ENCODE results near the gene MAP4K2. TPM values are rescaled to one million over a fixed set of nuclear protein-coding genes. Genes with fewer than 3 reads are reported as not detected.

Gene MAP4K2
- total RNA-seq, 3 donors from 2014 or later = 42.2 to 51.5 (median 43.7) TPM

GRCh38 chr11:64765851-64766665 lies 37.0 kb downstream of the MAP4K2 start:
- ATAC-seq (no peak), DNase-seq (no peak)
- Mint-ChIP-seq H3K27me3 (ENCODE audit: low read depth) (no peaks in the 10 kb centered on the region), H3K36me3 (ENCODE audit: insufficient read depth) (peaks cover 69% of the 10 kb centered on the region), H3K4me3 (no peak overlapping the region), H3K4me1 (ENCODE audit: low read depth) (peaks cover 88% of the 10 kb centered on the region), H3K9me3 (no peaks in the 10 kb centered on the region)

GRCh38 chr11:64765291-64765850 lies 37.6 kb downstream of the MAP4K2 start:
- DNase-seq (no peak), ATAC-seq (no peak)
- H3K27me3 Mint-ChIP-seq (ENCODE audit: low read depth) = no peaks in the 10 kb centered on the region
- peaks cover 67% of the 10 kb centered on the region for H3K36me3 Mint-ChIP-seq (ENCODE audit: insufficient read depth)
- peak overlapping the region; percentile 42 for H3K4me3 Mint-ChIP-seq
- peaks cover 89% of the 10 kb centered on the region for H3K4me1 Mint-ChIP-seq (ENCODE audit: low read depth)
- H3K9me3 Mint-ChIP-seq = no peaks in the 10 kb centered on the region

- no peak for DNase-seq
- H3K4me3 Mint-ChIP-seq = peak overlapping the region; percentile 42
- H3K9me3 Mint-ChIP-seq = no peaks in the 10 kb centered on the region
Observed at GRCh38 chr11:64764753-64765152, 38.3 kb downstream of the MAP4K2 start.

GRCh38 chr11:64764040-64764611 lies 38.9 kb downstream of the MAP4K2 start:
- peak overlapping the region; percentile 42 for H3K4me3 Mint-ChIP-seq
- peaks cover 92% of the 10 kb centered on the region for H3K4me1 Mint-ChIP-seq (ENCODE audit: low read depth)
- H3K36me3 Mint-ChIP-seq (ENCODE audit: insufficient read depth) = peaks cover 56% of the 10 kb centered on the region
- no peaks in the 10 kb centered on the region for H3K27me3 Mint-ChIP-seq (ENCODE audit: low read depth)
- no peaks in the 10 kb centered on the region for H3K9me3 Mint-ChIP-seq
- ATAC-seq (peak; percentile 3 to 18), DNase-seq (peak; percentile 47)

More at GRCh38 chr11:64764753-64765152, 38.3 kb downstream of the MAP4K2 start:
- peaks cover 92% of the 10 kb centered on the region for H3K4me1 Mint-ChIP-seq (ENCODE audit: low read depth)
- no peaks in the 10 kb centered on the region for H3K27me3 Mint-ChIP-seq (ENCODE audit: low read depth)
- no peak for ATAC-seq
- H3K36me3 Mint-ChIP-seq (ENCODE audit: insufficient read depth) = peaks cover 62% of the 10 kb centered on the region

GRCh38 chr11:64763526-64764039 lies 39.4 kb downstream of the MAP4K2 start:
- Mint-ChIP-seq H3K4me3 (peak overlapping the region; percentile 42), H3K36me3 (ENCODE audit: insufficient read depth) (peaks cover 50% of the 10 kb centered on the region), H3K4me1 (ENCODE audit: low read depth) (peaks cover 90% of the 10 kb centered on the region), H3K9me3 (no peaks in the 10 kb centered on the region), H3K27me3 (ENCODE audit: low read depth) (no peaks in the 10 kb centered on the region)
- no peak for DNase-seq
- ATAC-seq = no peak

GRCh38 chr11:64762674-64763525 lies 40.1 kb downstream of the MAP4K2 start:
- DNase-seq (no peak), ATAC-seq (peak; percentile 6 to 10)
- H3K27me3 Mint-ChIP-seq (ENCODE audit: low read depth) = no peaks in the 10 kb centered on the region
- H3K4me1 Mint-ChIP-seq (ENCODE audit: low read depth) = peaks cover 83% of the 10 kb centered on the region
- H3K36me3 Mint-ChIP-seq (ENCODE audit: insufficient read depth) = peaks cover 44% of the 10 kb centered on the region
- H3K4me3 Mint-ChIP-seq = peak overlapping the region; percentile 57
- H3K9me3 Mint-ChIP-seq = no peaks in the 10 kb centered on the region

GRCh38 chr11:64762277-64762673 lies 40.7 kb downstream of the MAP4K2 start:
- no peaks in the 10 kb centered on the region for H3K27me3 Mint-ChIP-seq (ENCODE audit: low read depth)
- no peak for DNase-seq
- H3K4me1 Mint-ChIP-seq (ENCODE audit: low read depth) = peaks cover 77% of the 10 kb centered on the region
- ATAC-seq = no peak
- peaks cover 39% of the 10 kb centered on the region for H3K36me3 Mint-ChIP-seq (ENCODE audit: insufficient read depth)
- no peaks in the 10 kb centered on the region for H3K9me3 Mint-ChIP-seq
- peak overlapping the region; percentile 24 for H3K4me3 Mint-ChIP-seq

- ATAC-seq (peak in 1 of 2 donors; percentile 2), DNase-seq (no peak)
- H3K4me1 Mint-ChIP-seq (ENCODE audit: low read depth) = peaks cover 67% of the 10 kb centered on the region
- H3K27me3 Mint-ChIP-seq (ENCODE audit: low read depth) = no peaks in the 10 kb centered on the region
- no peaks in the 10 kb centered on the region for H3K9me3 Mint-ChIP-seq
- peak overlapping the region; percentile 8 for H3K4me3 Mint-ChIP-seq
- H3K36me3 Mint-ChIP-seq (ENCODE audit: insufficient read depth) = peaks cover 33% of the 10 kb centered on the region
Observed at GRCh38 chr11:64760759-64761420, 42.1 kb downstream of the MAP4K2 start.

- no peak within 1 kb of the TSS for H3K4me3 Mint-ChIP-seq
- ATAC-seq (peak; percentile 6 to 12), DNase-seq (no peak)
- peaks cover 62% of the 10 kb centered on the region for H3K4me1 Mint-ChIP-seq (ENCODE audit: low read depth)
- H3K9me3 Mint-ChIP-seq = no peaks in the 10 kb centered on the region
- H3K36me3 Mint-ChIP-seq (ENCODE audit: insufficient read depth) = peaks cover 30% of the 10 kb centered on the region
- H3K27me3 Mint-ChIP-seq (ENCODE audit: low read depth) = no peaks in the 10 kb centered on the region
Observed at GRCh38 chr11:64759722-64760719, 43.0 kb downstream of the MAP4K2 start, which contains the start of gene PYGM. Gene PYGM (minus strand): TSS chr11:64759974. CDS start chr11:64759898, 76 bp downstream.

GRCh38 chr11:64759131-64759721 lies 43.8 kb downstream of the MAP4K2 start:
- Mint-ChIP-seq H3K27me3 (ENCODE audit: low read depth) (no peaks in the 10 kb centered on the region), H3K4me3 (no peak overlapping the region), H3K9me3 (no peaks in the 10 kb centered on the region), H3K4me1 (ENCODE audit: low read depth) (peaks cover 54% of the 10 kb centered on the region), H3K36me3 (ENCODE audit: insufficient read depth) (peaks cover 22% of the 10 kb centered on the region)
- no peak for ATAC-seq
- no peak for DNase-seq

- H3K27me3 Mint-ChIP-seq (ENCODE audit: low read depth) = no peaks in the 10 kb centered on the region
- no peak overlapping the region for H3K4me3 Mint-ChIP-seq
- ATAC-seq = no peak
- DNase-seq = no peak
- no peaks in the 10 kb centered on the region for H3K9me3 Mint-ChIP-seq
- peaks cover 47% of the 10 kb centered on the region for H3K4me1 Mint-ChIP-seq (ENCODE audit: low read depth)
- H3K36me3 Mint-ChIP-seq (ENCODE audit: insufficient read depth) = peaks cover 16% of the 10 kb centered on the region
Observed at GRCh38 chr11:64758330-64759079, 44.5 kb downstream of the MAP4K2 start.
